ENCODE data around the gene DHX34.

DNA sequence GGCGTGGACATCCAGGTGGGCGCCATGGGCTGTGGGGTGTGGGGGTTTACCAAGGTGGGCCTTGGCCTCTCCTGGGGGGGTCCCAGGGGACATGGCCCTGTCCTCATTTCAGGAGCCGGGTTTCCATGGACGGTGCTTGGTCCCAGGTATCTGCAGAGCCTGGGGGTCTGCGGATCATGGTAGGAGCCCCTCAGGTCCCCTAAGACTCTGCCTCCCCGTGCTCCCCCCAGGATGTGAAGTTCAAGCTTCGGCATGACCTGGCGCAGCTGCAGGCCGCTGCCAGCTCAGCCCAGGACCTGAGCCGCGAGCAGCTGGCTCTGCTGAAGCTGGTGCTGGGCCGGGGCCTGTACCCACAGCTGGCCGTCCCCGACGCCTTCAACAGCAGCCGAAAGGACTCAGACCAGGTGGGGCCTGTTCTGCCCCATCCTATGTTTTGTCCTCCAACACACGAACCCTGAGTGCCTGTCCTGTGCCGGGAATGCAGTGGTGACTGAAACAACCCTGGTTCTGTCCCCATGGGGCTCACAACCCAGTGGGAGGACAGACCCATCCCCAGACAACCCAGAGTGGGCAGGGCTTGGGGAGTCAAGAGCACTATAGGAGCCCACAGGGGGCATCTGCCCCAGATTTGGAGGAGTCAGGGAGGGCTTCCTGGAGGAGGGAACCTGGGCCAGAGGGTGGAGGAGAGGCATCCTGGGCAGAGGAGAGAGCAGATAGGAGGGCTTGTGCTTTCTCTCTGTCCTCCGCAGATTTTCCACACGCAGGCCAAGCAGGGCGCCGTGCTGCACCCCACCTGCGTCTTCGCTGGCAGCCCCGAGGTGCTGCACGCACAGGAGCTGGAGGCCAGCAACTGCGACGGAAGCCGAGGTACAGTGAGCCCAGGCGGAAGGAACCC, 26.8 kb downstream of the DHX34 start:
- TF ChIP-seq ZNF510 (tag by site-specific recombination; IDR thresholded peaks at IDR 0.05; ENCODE audit: insufficient replicate concordance): no peak
- TF ChIP-seq, protein P1, sequence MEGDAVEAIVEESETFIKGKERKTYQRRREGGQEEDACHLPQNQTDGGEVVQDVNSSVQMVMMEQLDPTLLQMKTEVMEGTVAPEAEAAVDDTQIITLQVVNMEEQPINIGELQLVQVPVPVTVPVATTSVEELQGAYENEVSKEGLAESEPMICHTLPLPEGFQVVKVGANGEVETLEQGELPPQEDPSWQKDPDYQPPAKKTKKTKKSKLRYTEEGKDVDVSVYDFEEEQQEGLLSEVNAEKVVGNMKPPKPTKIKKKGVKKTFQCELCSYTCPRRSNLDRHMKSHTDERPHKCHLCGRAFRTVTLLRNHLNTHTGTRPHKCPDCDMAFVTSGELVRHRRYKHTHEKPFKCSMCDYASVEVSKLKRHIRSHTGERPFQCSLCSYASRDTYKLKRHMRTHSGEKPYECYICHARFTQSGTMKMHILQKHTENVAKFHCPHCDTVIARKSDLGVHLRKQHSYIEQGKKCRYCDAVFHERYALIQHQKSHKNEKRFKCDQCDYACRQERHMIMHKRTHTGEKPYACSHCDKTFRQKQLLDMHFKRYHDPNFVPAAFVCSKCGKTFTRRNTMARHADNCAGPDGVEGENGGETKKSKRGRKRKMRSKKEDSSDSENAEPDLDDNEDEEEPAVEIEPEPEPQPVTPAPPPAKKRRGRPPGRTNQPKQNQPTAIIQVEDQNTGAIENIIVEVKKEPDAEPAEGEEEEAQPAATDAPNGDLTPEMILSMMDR (tag by site-specific recombination; IDR thresholded peaks at IDR 0.05): no peak
